ENCODE results near the gene ENTPD3. TPM values are rescaled to one million over a fixed set of nuclear protein-coding genes. Genes with fewer than 3 reads are reported as not detected.

ENTPD3 gene
- total RNA-seq = 1.3 and 1.4 TPM in 2 replicates
- long read RNA-seq, partial matches to known transcripts = 1 of 5 reads
- long read RNA-seq, other reads (novel, unspliced or antisense) = 2 of 5 reads

- peak; percentile 40 for DNase-seq (ENCODE audit: low spot score, unreplicated experiment)
- H3K27me3 Mint-ChIP-seq = peaks cover 49% of the 10 kb centered on the region
- peak within 1 kb of the TSS; percentile 75 for H3K4me3 Mint-ChIP-seq (ENCODE audit: low read depth)
- peaks cover 6% of the 10 kb centered on the region for H3K4me1 Mint-ChIP-seq (ENCODE audit: low read depth)
- no peaks in the 10 kb centered on the region for H3K36me3 Mint-ChIP-seq (ENCODE audit: insufficient read depth)
- H3K27ac Mint-ChIP-seq = peak within 1 kb of the TSS; percentile 63
- no peak for TF ChIP-seq CTCF (IDR thresholded peaks at IDR 0.05; ENCODE audit: unreplicated experiment)
- H3K9me3 Mint-ChIP-seq (ENCODE audit: low read depth) = no peaks in the 10 kb centered on the region
These were observed at the start of gene ENTPD3 for GRCh38 chr3:40387001-40387894. ENTPD3 (plus strand) TSS chr3:40387184; CDS start chr3:40388058, 874 bp downstream.

GRCh38 chr3:40339871-40340270 is 47.1 kb upstream of the ENTPD3 start:
- H3K9me3 Mint-ChIP-seq (ENCODE audit: low read depth) = no peaks in the 10 kb centered on the region
- H3K4me1 Mint-ChIP-seq (ENCODE audit: low read depth) = peaks cover 8% of the 10 kb centered on the region
- no peak for TF ChIP-seq CTCF (IDR thresholded peaks at IDR 0.05; ENCODE audit: unreplicated experiment)
- no peaks in the 10 kb centered on the region for H3K36me3 Mint-ChIP-seq (ENCODE audit: insufficient read depth)
- no peak for DNase-seq (ENCODE audit: low spot score, unreplicated experiment)
- H3K4me3 Mint-ChIP-seq (ENCODE audit: low read depth) = no peak overlapping the region
- H3K27me3 Mint-ChIP-seq = no peaks in the 10 kb centered on the region
- H3K27ac Mint-ChIP-seq = no peak overlapping the region

- Mint-ChIP-seq H3K36me3 (ENCODE audit: insufficient read depth) (no peaks in the 10 kb centered on the region), H3K27me3 (no peaks in the 10 kb centered on the region), H3K4me3 (ENCODE audit: low read depth) (no peak overlapping the region), H3K9me3 (ENCODE audit: low read depth) (no peaks in the 10 kb centered on the region), H3K4me1 (ENCODE audit: low read depth) (peaks cover 8% of the 10 kb centered on the region), H3K27ac (no peak overlapping the region)
- DNase-seq (ENCODE audit: low spot score, unreplicated experiment) = no peak
- no peak for TF ChIP-seq CTCF (IDR thresholded peaks at IDR 0.05; ENCODE audit: unreplicated experiment)
These were observed 46.3 kb upstream of the ENTPD3 start for GRCh38 chr3:40340541-40341170.

- no peak overlapping the region for H3K4me3 Mint-ChIP-seq (ENCODE audit: low read depth)
- no peak for TF ChIP-seq CTCF (IDR thresholded peaks at IDR 0.05; ENCODE audit: unreplicated experiment)
- no peak overlapping the region for H3K27ac Mint-ChIP-seq
- H3K27me3 Mint-ChIP-seq = no peaks in the 10 kb centered on the region
- DNase-seq (ENCODE audit: low spot score, unreplicated experiment) = no peak
- no peaks in the 10 kb centered on the region for H3K36me3 Mint-ChIP-seq (ENCODE audit: insufficient read depth)
- H3K9me3 Mint-ChIP-seq (ENCODE audit: low read depth) = no peaks in the 10 kb centered on the region
- H3K4me1 Mint-ChIP-seq (ENCODE audit: low read depth) = peaks cover 4% of the 10 kb centered on the region
These were observed 45.3 kb upstream of the ENTPD3 start for GRCh38 chr3:40341671-40342070.

GRCh38 chr3:40350529-40350928 is 36.5 kb upstream of the ENTPD3 start:
- Mint-ChIP-seq H3K4me1 (ENCODE audit: low read depth) (no peaks in the 10 kb centered on the region), H3K27me3 (peaks cover 2% of the 10 kb centered on the region), H3K27ac (no peak overlapping the region), H3K4me3 (ENCODE audit: low read depth) (no peak overlapping the region), H3K36me3 (ENCODE audit: insufficient read depth) (no peaks in the 10 kb centered on the region), H3K9me3 (ENCODE audit: low read depth) (peaks cover 20% of the 10 kb centered on the region)
- no peak for DNase-seq (ENCODE audit: low spot score, unreplicated experiment)
- TF ChIP-seq CTCF (IDR thresholded peaks at IDR 0.05; ENCODE audit: unreplicated experiment) = no peak

Data from progenitor cell of endocrine pancreas (in vitro differentiated cells).